GM12801 (cell line): ENCODE data around the gene RUNX2.

Experiments used
- TF ChIP-seq, protein P1 (sequence below): IDR thresholded peaks from one replicate; pipeline ENCODE4 v1.5.1; 2011; ENCODE audit warnings: control low read depth; ENCODE audit not compliant: insufficient read length; ENCODE audit errors: extremely low read depth

RUNX2 gene

DNA sequence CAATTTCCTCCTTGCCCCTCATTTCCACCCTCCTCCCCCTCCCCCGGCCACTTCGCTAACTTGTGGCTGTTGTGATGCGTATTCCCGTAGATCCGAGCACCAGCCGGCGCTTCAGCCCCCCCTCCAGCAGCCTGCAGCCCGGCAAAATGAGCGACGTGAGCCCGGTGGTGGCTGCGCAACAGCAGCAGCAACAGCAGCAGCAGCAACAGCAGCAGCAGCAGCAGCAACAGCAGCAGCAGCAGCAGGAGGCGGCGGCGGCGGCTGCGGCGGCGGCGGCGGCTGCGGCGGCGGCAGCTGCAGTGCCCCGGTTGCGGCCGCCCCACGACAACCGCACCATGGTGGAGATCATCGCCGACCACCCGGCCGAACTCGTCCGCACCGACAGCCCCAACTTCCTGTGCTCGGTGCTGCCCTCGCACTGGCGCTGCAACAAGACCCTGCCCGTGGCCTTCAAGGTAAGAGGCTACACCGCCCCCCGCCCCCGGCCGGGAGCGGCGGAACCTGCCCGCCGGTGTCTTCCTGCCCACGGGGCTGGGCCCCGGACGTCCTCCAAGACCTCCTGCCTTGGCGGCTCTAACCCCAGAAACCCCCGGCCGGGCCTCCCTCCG lies 94.5 kb downstream of the RUNX2 start:
- TF ChIP-seq, protein P1, sequence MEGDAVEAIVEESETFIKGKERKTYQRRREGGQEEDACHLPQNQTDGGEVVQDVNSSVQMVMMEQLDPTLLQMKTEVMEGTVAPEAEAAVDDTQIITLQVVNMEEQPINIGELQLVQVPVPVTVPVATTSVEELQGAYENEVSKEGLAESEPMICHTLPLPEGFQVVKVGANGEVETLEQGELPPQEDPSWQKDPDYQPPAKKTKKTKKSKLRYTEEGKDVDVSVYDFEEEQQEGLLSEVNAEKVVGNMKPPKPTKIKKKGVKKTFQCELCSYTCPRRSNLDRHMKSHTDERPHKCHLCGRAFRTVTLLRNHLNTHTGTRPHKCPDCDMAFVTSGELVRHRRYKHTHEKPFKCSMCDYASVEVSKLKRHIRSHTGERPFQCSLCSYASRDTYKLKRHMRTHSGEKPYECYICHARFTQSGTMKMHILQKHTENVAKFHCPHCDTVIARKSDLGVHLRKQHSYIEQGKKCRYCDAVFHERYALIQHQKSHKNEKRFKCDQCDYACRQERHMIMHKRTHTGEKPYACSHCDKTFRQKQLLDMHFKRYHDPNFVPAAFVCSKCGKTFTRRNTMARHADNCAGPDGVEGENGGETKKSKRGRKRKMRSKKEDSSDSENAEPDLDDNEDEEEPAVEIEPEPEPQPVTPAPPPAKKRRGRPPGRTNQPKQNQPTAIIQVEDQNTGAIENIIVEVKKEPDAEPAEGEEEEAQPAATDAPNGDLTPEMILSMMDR: no peak

DNA sequence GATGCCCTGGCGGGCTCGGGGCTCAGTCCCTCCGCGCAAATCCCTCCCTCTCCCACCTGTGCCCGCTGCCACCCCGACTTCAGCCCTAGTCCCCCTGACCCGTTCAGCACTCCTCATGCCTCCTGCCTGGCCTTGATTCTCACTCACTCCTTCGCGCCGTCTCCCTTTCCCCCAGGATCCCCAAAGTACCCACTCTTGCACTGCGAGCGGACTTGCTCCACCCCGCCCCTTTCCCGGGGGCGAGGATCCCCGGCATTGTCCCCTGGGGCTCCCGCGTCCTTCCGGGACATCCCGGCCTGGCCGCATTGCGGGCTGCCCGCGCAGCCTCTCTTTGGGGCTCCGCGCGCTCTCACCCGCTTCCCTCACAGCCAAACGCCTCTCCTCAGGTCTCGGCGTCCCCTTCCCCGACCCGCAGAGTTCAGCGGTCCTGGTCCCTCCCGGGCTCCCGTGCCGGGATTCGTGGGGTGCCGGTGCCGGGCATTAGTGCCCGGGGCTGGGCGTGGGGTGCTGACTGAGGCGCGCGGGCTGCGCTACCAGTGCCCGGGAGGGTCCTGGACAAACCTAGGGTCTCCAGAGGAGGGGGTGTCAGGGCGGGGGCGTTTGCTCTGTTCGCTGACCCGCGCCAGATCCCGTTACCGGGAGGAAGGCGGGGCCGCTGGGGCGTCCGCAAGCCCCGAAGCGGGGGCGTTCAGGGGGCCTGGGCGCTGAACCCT lies 95.1 kb downstream of the RUNX2 start:
- TF ChIP-seq, protein P1: no peak

DNA sequence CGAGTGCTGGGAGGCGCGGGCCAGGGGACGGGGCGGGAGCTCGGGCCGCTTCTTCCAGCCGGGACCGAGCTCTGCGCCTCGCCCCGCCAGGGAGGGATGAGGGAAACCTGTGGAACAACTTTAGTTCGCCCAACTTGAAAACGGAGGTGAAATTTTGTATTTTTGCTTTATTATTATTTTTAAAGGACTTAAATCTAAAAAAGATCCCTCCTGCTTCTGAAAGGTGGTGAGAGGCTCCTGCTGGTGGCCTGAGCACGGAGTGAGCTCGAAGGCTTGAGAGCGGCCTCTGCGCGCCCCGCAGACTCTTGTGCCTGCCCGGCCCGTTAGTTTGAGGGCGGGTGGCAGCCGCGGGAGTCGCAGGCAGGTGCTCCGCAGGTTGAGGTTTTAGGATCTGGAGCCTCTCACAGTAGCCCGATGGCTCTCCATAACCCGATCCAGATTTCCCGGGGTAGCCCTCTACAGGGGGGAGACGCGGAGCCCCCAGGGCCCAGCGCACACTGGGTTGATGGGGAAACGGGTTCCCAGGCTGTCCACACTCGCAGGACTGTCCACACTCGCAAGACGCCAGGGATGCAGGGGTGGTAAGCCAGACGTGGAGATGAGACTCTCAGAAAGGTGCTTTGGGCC lies 95.8 kb downstream of the RUNX2 start:
- TF ChIP-seq, protein P1: no peak

DNA sequence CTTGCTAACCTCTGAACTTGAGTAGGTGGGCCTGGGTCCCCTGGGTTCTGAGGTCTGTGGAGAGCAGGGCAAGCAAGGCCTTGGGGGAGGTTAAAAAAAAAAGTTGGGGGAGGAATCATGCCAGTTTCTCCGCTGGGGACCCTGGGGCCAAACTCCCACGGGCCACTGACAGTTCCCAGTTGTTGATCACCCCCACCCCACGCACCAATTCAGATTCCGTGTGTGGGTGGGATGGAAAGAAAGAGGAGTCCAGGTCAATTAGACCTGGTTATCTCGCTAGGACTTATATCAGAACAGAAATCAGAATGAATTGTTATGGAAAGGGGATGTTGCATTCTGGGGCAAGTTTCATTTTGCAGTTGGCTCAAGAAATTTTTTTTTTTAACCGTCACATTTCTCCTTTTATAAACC lies 96.3 kb downstream of the RUNX2 start:
- TF ChIP-seq, protein P1: no peak

DNA sequence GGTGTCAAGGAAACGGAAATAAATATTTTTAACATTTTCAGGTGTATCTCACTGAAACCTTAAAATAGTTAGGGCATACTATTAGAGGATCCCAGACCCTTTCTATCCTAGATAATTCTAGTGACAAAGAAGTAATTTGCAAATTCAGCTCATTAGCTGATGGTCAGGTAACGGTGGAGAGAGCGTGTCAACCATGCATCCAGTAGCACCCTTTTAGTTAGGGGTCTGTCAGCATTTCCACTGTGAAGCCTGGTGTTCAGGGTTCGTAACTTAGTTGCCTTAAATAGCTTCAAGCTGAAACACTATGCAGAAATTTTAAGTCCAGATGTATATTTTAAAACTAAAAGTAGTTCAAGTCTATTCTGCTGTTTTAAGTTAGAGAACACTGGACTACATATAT lies 98.1 kb downstream of the RUNX2 start:
- TF ChIP-seq, protein P1: no peak

DNA sequence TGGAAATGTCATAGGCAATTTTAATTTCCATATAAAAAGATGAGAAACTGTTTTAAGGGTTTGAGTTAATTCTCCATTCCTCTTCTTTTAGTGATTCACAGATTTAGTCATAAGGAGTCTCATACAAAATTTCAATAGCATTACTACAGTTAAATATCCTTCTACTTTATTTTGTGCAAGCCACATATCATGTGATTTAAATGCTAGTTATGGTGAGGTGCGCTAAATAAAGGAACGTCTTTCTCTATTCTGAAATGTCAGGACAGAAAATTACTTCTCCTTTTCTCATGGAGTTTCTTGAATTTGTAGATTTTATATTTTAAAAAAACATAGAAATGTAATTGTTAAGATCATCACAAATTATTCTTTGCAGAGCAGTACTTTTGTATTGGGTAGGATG lies 99.6 kb downstream of the RUNX2 start:
- TF ChIP-seq, protein P1: no peak

DNA sequence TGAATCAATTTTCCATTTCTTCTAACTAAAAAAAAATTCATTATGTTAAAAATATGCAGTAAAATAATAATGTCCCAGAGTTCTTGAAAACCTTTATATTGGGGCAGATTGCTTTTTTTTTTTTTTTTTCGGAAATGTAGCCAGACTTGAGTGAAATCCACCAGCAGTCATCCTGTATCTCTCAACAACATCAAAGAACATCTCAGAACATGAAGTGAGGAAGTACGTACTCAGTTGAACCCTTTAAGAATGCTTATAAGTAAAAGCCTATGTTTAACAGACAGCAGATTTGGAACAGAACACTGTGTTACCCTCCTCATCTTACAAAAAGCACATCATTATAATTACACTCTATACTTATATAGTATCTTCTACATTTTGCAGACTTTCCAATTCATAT lies 100.6 kb downstream of the RUNX2 start:
- TF ChIP-seq, protein P1: no peak
